Stimulated activated CD4-positive, alpha-beta T cell treated with anti-CD3 and anti-CD28 coated beads, Interleukin-12 subunit alpha, Interleukin-12 subunit beta, amount 100 ng/mL, for 4 hours (primary cell): ENCODE results near the gene HS3ST3B1.

Source experiments
- DNase-seq: peaks from one replicate; pipeline ENCODE4 v3.0.0-alpha.2; 2020

The HS3ST3B1 gene

GRCh38 chr17:14321980-14322776 lies 21.3 kb downstream of the HS3ST3B1 start:
- no peak for DNase-seq

GRCh38 chr17:14323522-14323981 lies 22.7 kb downstream of the HS3ST3B1 start:
- DNase-seq = no peak

- DNase-seq = no peak
Observed at GRCh38 chr17:14325618-14326167, 24.8 kb downstream of the HS3ST3B1 start.

- no peak for DNase-seq
Observed at GRCh38 chr17:14329900-14330491, 29.1 kb downstream of the HS3ST3B1 start.

- DNase-seq = no peak
Observed at GRCh38 chr17:14330492-14330962, 29.6 kb downstream of the HS3ST3B1 start.

DNA sequence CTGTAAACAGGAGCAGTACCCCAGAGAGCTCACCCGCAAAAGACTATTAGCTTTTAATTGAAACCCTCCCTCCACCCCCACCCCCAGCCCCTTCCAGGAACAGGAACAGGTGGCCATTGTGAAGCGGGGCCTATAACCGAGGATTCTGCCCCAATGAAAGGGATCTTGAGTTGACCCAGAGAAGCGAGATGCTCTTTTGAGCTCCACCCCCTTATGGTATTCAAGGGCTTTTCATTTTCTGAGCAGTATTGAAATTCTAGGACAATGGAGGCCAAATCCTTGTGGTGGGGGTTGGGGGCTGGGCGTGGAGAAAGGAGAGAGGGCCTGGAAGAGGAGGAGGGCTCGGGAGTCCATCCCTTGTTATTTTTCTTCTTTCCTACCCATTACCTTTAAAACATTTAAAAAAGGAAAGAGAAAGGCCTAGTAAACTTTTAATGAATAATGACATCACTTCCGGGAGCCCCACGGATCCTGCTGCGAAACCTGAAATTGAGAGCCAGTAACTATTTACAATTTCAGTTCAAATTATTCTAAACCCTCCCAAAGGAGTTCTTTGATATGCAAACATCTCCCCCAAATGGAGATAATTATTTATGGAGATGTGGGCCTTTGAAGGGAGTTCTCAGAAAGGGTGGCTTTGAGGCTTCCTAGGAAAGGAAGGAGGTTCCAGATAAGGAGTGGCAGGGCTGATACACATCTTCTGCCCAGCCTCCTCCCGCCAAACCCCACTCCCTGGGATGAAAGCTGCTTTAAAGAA lies 30.5 kb downstream of the HS3ST3B1 start:
- no peak for DNase-seq

DNA sequence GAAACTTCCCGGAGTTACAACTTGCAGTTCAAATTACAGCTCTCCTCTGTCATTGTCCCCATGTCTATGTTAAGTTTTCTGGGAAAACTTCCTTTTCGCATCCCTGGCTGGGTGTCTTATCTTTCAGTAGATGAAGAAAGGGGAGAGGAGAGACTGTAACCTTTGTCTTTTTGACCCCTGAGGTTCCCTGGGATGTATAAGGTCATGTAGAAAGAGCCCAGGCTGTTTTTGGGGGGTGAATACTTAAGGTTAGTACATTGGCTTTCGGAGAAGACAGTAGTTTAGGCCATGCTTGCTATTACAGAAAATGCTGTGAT lies 31.1 kb downstream of the HS3ST3B1 start:
- DNase-seq = no peak

- DNase-seq = no peak
Observed at GRCh38 chr17:14332331-14332730, 31.4 kb downstream of the HS3ST3B1 start.

GRCh38 chr17:14333506-14333905 lies 32.6 kb downstream of the HS3ST3B1 start:
- no peak for DNase-seq

DNA sequence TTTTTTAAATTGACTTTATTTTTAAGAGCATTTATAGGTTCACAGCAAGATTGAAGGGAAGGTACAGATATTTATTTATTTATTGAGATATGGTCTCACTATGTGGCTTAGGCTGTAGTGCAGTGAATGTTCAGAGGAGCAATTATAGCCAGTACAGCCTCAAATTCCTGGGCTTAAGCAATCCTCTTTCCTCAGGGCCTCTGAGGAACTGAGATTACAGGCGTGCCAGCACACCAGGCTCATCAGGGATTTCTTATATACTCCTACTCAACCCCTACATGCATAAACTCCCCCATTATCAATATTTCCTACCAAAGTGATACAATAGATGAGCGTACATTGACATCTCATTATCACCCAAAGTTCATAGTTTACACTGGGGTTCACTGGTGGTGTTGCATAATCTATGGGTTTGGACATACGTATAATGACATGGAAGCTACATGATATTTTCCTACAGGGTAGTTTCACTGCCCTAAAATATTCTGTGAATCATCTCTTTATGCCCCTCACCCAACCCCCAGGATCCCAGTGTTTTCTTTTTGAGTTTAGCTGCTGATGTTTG lies 33.5 kb downstream of the HS3ST3B1 start:
- DNase-seq = no peak

DNA sequence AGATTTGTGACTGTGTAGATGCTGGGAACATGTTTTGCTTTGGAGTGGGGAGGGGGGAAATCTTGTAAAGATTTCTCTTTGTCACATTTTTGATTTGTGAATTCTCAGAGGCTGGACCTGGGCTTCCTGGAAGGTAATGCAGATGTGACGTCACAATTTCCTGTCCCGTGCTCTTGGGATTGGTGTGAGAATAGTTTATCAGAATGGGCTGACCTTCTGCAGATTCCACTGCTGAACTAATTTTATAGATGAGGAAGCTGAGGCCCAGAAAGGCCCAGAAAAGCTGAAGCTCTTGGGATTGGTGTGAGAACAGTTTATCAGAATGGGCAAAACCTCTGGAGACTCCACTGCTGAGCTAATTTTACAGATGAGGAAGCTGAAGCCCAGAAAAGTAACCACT lies 34.0 kb downstream of the HS3ST3B1 start:
- no peak for DNase-seq

- DNase-seq = no peak
Observed at GRCh38 chr17:14336418-14336817, 35.5 kb downstream of the HS3ST3B1 start.

GRCh38 chr17:14337596-14338079 lies 36.8 kb downstream of the HS3ST3B1 start:
- peak; percentile 22 for DNase-seq

GRCh38 chr17:14340857-14341754 lies 40.2 kb downstream of the HS3ST3B1 start:
- no peak for DNase-seq

DNA sequence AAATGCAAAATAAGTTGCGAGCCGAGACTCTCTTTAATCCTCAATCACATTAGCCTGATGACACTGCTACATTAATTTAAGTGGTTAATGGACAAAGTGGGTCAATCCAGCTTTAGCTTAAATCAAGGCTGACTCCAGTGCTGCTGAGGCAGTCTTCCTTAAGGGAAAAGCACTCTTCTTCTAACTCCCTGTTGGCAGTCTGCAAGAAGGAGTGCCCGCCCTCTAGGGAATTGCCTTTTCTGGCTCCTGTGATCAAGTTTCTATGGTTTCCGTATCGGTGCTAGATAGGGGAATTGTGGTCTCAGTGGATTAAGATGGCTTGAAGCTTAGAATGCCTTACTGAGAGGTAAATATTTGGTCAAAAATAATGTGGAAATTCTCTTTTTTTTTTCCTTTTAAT lies 41.0 kb downstream of the HS3ST3B1 start:
- DNase-seq = no peak

DNA sequence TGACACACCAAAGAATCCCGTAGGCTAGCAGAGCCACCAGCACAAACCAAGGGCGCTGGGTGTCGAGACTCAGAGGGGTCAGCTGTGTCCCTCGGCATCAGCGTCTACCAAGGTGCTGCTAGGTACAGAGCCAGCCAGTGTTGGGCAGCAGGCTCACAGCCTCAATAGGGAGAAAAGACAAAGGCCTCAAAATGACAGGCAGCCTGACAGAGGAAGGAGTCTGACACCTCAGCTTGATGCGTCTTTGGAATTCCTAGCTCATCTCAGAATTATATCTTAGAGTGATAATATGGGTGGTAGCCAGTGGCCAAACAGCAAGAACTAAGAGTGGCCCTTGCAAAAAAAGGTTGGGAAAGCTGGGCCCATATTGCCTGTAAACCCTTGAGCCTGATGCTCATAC lies 45.9 kb downstream of the HS3ST3B1 start:
- no peak for DNase-seq

DNA sequence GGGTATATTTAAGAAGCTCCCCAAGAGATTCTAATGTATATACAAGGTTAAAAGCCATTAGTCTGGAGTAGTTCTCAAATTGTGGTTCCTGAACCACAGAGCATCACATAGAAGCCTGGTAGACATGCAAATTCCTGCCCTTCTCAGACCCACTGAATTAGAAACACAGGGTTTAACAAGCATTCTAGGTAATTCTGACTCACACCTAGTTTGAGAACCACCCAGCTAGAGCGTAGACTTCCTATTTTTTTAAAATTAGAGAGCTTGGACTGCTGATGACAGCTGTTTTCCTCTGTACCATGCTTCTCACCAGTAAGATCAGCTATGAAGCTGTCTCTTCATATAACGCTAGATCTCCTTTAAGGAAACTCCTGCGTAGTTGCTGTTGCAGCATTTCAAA lies 50.6 kb downstream of the HS3ST3B1 start:
- DNase-seq = no peak

DNA sequence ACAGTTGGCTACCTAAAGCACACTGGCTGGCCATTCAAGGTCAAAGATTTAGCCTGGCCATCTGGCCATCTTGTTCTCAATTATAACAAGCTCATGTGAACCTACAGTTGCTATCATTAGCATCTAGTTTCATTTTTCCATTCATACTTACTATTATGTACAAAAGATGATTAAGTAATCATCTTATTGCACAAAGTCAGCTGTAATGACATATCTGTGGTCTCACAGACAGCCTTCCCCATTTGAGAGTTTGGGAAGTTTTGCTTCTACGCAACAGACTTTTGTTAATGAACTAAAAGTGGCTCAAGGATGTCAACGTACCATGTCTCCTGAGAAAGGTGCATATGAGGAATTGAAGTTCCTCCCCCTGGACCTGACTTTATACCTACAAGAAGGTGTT lies 51.3 kb downstream of the HS3ST3B1 start:
- DNase-seq = no peak

DNA sequence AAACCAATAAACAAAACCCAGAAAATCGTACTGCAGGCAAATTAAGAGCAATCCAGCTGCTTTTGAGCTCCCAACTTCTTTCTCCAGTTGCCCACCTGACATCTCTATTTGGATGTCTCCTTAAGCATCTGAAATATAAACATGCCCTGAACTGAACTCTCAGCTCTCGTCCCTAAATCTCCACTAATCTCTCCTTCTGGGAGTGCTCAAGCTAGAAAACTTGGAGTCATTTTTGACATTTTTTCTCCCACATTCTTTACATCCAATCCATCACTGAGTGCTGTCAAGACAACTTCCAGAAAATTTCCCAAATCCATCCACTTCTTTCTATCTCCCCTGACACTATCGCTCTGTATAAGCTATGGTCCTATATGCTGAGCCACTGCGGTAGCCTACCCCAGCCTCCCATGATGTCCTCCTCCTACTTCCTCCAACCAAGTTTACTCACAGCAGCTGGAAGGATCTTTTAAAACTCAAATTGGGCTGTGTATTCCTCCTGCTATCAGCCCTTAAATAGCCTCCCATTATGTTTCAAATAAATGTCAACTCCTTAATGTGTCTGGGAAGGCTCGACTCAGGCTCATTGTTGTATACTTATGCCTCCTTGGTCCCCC lies 53.1 kb downstream of the HS3ST3B1 start:
- DNase-seq = no peak

DNA sequence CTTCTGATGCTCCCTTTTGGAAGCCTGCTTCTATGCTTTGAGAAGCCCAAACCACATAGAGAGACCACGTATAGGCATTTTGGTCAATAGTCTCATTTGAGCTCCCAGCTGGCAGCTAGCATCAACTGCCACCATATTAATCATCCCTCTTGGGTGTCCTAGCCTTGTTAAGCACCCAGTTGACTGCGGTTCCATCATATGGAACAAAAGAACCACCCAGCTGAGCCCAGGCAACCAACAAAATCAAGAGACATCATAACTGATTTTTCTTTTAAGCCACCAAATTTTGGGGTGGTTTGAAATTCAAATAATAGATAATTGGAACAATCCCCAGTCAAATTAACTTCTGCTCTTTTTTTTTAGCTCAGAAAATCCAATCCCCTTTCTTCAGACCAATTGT lies 53.9 kb downstream of the HS3ST3B1 start:
- no peak for DNase-seq

- no peak for DNase-seq
Observed at GRCh38 chr17:14355556-14355955, 54.7 kb downstream of the HS3ST3B1 start.
